Right renal cortex interstitium (tissue), 3 donors: Measurements from ENCODE around the gene SNX15. TPM values are rescaled to one million over a fixed set of nuclear protein-coding genes. Genes with fewer than 3 reads are reported as not detected.

ENCODE experiments used
- DNase-seq, 3 donors: peaks; one replicate each; pipeline ENCODE4 v3.0.0-alpha.2; 2013; ENCODE audit warnings: low read depth in 3 of 3, low spot score in 2 of 3
- polyA plus RNA-seq, 3 donors: library from polyadenylated mRNA; unstranded; fragments of 120-200 nt; gene quantifications; one replicate each; pipeline ENCODE4 v1.2.1, GENCODE V29; 2013; ENCODE audit not compliant: insufficient read length in 3 of 3

Gene SNX15
- polyA plus RNA-seq, 3 donors: 22.9 to 29.1 (median 26.9) TPM

GRCh38 chr11:65051398-65051858 is 24.2 kb downstream of the SNX15 start:
- no peak for DNase-seq

GRCh38 chr11:65053827-65054508 is 26.7 kb downstream of the SNX15 start:
- DNase-seq: no peak

- DNase-seq: no peak
These were observed 28.3 kb downstream of the SNX15 start for GRCh38 chr11:65055538-65055937.

GRCh38 chr11:65056999-65057398 is 29.8 kb downstream of the SNX15 start:
- no peak for DNase-seq

GRCh38 chr11:65057526-65057925 is 30.3 kb downstream of the SNX15 start:
- no peak for DNase-seq

- DNase-seq: no peak
These were observed 30.8 kb downstream of the SNX15 start for GRCh38 chr11:65058012-65058411.

GRCh38 chr11:65058419-65059054 is 31.3 kb downstream of the SNX15 start, which contains the start of gene NAALADL1:
TSS of gene NAALADL1 (minus strand) at chr11:65058553. CDS start at chr11:65058521, 32 bp downstream.
- DNase-seq: no peak

GRCh38 chr11:65059523-65059922 is 32.3 kb downstream of the SNX15 start:
- DNase-seq: no peak

- DNase-seq: no peak
These were observed 33.0 kb downstream of the SNX15 start for GRCh38 chr11:65059959-65060824.

- DNase-seq: no peak
These were observed 33.7 kb downstream of the SNX15 start for GRCh38 chr11:65060913-65061408.

GRCh38 chr11:65063532-65063931 is 36.3 kb downstream of the SNX15 start:
- DNase-seq: no peak

- DNase-seq: no peak
These were observed 37.6 kb downstream of the SNX15 start for GRCh38 chr11:65064847-65065240.

GRCh38 chr11:65065851-65066250 is 38.6 kb downstream of the SNX15 start:
- DNase-seq: no peak

- no peak for DNase-seq
These were observed 39.1 kb downstream of the SNX15 start for GRCh38 chr11:65066315-65066714.

- no peak for DNase-seq
These were observed 39.6 kb downstream of the SNX15 start for GRCh38 chr11:65066805-65067291.

GRCh38 chr11:65067446-65067845 is 40.2 kb downstream of the SNX15 start:
- no peak for DNase-seq

- DNase-seq: no peak
These were observed 42.0 kb downstream of the SNX15 start for GRCh38 chr11:65069217-65069616.

- no peak for DNase-seq
These were observed 44.8 kb downstream of the SNX15 start for GRCh38 chr11:65071907-65072630.

GRCh38 chr11:65072631-65072966 is 45.4 kb downstream of the SNX15 start:
- no peak for DNase-seq

GRCh38 chr11:65077451-65077850 is 50.2 kb downstream of the SNX15 start:
- DNase-seq: no peak
